HL-60 (cell line): ENCODE measurements around the gene SNX1.

Experiments used
- CTCF ChIP-seq: IDR thresholded peaks from one replicate; pipeline ENCODE4 v1.5.1; 2011; ENCODE audit warnings: low read length, control low read depth, inconsistent platforms; ENCODE audit not compliant: insufficient read depth
- GABPA ChIP-seq: IDR thresholded peaks from 2 replicates; pipeline ENCODE4 v1.6.1; 2012; ENCODE audit warnings: low read depth
- POLR2AphosphoS5 ChIP-seq: IDR thresholded peaks from 2 replicates; pipeline ENCODE4 v1.6.1; 2012; ENCODE audit warnings: low read depth
- REST ChIP-seq: IDR thresholded peaks from 2 replicates; pipeline ENCODE4 v1.6.1; 2012; ENCODE audit warnings: low read depth; ENCODE audit not compliant: insufficient replicate concordance

GRCh38 chr15:64058279-64058678, 37.5 kb upstream of the SNX1 start:
- no peak for TF ChIP-seq POLR2AphosphoS5
- no peak for TF ChIP-seq GABPA
- no peak for TF ChIP-seq CTCF
- TF ChIP-seq REST: no peak
